IMR-90 (cell line): ENCODE measurements around the gene IRAK2.

Source experiments
- CTCF ChIP-seq: conservative IDR thresholded peaks from 2 replicates; pipeline ENCODE4 v1.5.1; 2012; ENCODE audit warnings: mild to moderate bottlenecking, low read depth, low read length, improper control_type of control experiment
- MAZ ChIP-seq: IDR thresholded peaks from 2 replicates; pipeline ENCODE4 v1.6.1; 2012; ENCODE audit warnings: low read depth, mild to moderate bottlenecking, low read length, improper control_type of control experiment, moderate library complexity, borderline replicate concordance
- POLR2A ChIP-seq: IDR thresholded peaks from 2 replicates; pipeline ENCODE4 v1.6.1; 2012; ENCODE audit warnings: mild to moderate bottlenecking, low read depth, low read length
- RCOR1 ChIP-seq: IDR thresholded peaks from 2 replicates; pipeline ENCODE4 v1.6.1; 2012; ENCODE audit warnings: mild to moderate bottlenecking, low read length, improper control_type of control experiment; ENCODE audit not compliant: insufficient replicate concordance

GRCh38 chr3:10286133-10286524, 121.4 kb downstream of the IRAK2 start:
- TF ChIP-seq POLR2A (no peak), MAZ (no peak), CTCF (no peak), RCOR1 (no peak)
